RKO (cell line): ENCODE measurements around the gene BOLA2B.
"Not testable (repeated sequence)": the region's sequence is repeated elsewhere in the genome, so short reads cannot be mapped to it uniquely, and the experiment has no call there.

Experiments used
- DNase-seq: peaks from one replicate; pipeline ENCODE4 v3.0.0-alpha.2; 2016; ENCODE audit warnings: low spot score

BOLA2B gene

GRCh38 chr16:30184096-30184890 is 9.2 kb downstream of the BOLA2B start:
- DNase-seq, result no peak

GRCh38 chr16:30183233-30184095 is 10.0 kb downstream of the BOLA2B start, which contains the start of gene CORO1A:
Gene CORO1A (plus strand): TSS chr16:30183602. CDS start chr16:30185210, 1,608 bp downstream.
- DNase-seq, result peak; percentile 81

- DNase-seq, result no peak
These were observed 12.7 kb downstream of the BOLA2B start for GRCh38 chr16:30180741-30181140.

- no peak for DNase-seq
These were observed 13.5 kb downstream of the BOLA2B start for GRCh38 chr16:30179931-30180330.

- no peak for DNase-seq
These were observed 14.3 kb downstream of the BOLA2B start for GRCh38 chr16:30179195-30179594.

- not testable (repeated sequence) for DNase-seq
These were observed 16.6 kb downstream of the BOLA2B start for GRCh38 chr16:30176876-30177275.

- no peak for DNase-seq
These were observed 20.4 kb downstream of the BOLA2B start for GRCh38 chr16:30173054-30173453.

- not testable (repeated sequence) for DNase-seq
These were observed 23.3 kb downstream of the BOLA2B start for GRCh38 chr16:30170145-30170544.

GRCh38 chr16:30169416-30169815 is 24.1 kb downstream of the BOLA2B start:
- not testable (repeated sequence) for DNase-seq

GRCh38 chr16:30168746-30169145 is 24.7 kb downstream of the BOLA2B start:
- DNase-seq, result not testable (repeated sequence)

- no peak for DNase-seq
These were observed 27.1 kb downstream of the BOLA2B start for GRCh38 chr16:30166202-30166902.

GRCh38 chr16:30163538-30163937 is 29.9 kb downstream of the BOLA2B start:
- DNase-seq, result no peak

- no peak for DNase-seq
These were observed 36.3 kb downstream of the BOLA2B start for GRCh38 chr16:30157214-30157613.

GRCh38 chr16:30155188-30155587 is 38.3 kb downstream of the BOLA2B start:
- no peak for DNase-seq

- DNase-seq, result no peak
These were observed 40.9 kb downstream of the BOLA2B start for GRCh38 chr16:30152517-30152916.

- DNase-seq, result no peak
These were observed 42.4 kb downstream of the BOLA2B start for GRCh38 chr16:30151091-30151490.

- DNase-seq, result no peak
These were observed 44.1 kb downstream of the BOLA2B start for GRCh38 chr16:30149250-30149930.

GRCh38 chr16:30147843-30148510 is 45.5 kb downstream of the BOLA2B start:
- DNase-seq, result no peak

- DNase-seq, result no peak
These were observed 47.8 kb downstream of the BOLA2B start for GRCh38 chr16:30145657-30146056.

- DNase-seq, result no peak
These were observed 48.5 kb downstream of the BOLA2B start for GRCh38 chr16:30144917-30145316.

- DNase-seq, result no peak
These were observed 49.4 kb downstream of the BOLA2B start for GRCh38 chr16:30144017-30144416.
